Progenitor cell of endocrine pancreas (in vitro differentiated cells): ENCODE measurements around the gene TNF. TPM values are rescaled to one million over a fixed set of nuclear protein-coding genes. Genes with fewer than 3 reads are reported as not detected.

Source experiments
- DNase-seq: peaks from one replicate; pipeline ENCODE4 v3.0.0; 2021; ENCODE audit warnings: low spot score; ENCODE audit not compliant: unreplicated experiment
- H3K27ac Mint-ChIP-seq: 2 replicates; pipeline ENCODE4 v1.8.0; 2021; ENCODE audit warnings: mild to moderate bottlenecking, moderate library complexity, mixed read lengths
- H3K27me3 Mint-ChIP-seq: 2 replicates; pipeline ENCODE4 v1.8.0; 2021; ENCODE audit warnings: mixed read lengths
- H3K36me3 Mint-ChIP-seq: 2 replicates; pipeline ENCODE4 v1.8.0; 2022; ENCODE audit warnings: mixed read lengths; ENCODE audit not compliant: insufficient read depth
- H3K4me1 Mint-ChIP-seq: 2 replicates; pipeline ENCODE4 v1.8.0; 2021; ENCODE audit warnings: low read depth, mixed read lengths
- H3K4me3 Mint-ChIP-seq: 2 replicates; pipeline ENCODE4 v1.8.0; 2021; ENCODE audit warnings: low read depth, mild to moderate bottlenecking, moderate library complexity, mixed read lengths
- H3K9me3 Mint-ChIP-seq: 2 replicates; pipeline ENCODE4 v1.8.0; 2021; ENCODE audit warnings: low read depth, mixed read lengths
- total RNA-seq: library from RNA; stranded (reverse); gene quantifications from 2 replicates; pipeline ENCODE4 v1.2.1, GENCODE V29; 2021
- TF ChIP-seq, protein P1 (sequence below): fragments of 200-600 bp; sonication (generic); IDR thresholded peaks from one replicate; pipeline ENCODE4 v1.5.0; 2021; ENCODE audit warnings: antibody characterized with exemption, mild to moderate bottlenecking; ENCODE audit not compliant: unreplicated experiment

TNF gene
- total RNA-seq, 1 donor from 2014 or later, result not detected

DNA sequence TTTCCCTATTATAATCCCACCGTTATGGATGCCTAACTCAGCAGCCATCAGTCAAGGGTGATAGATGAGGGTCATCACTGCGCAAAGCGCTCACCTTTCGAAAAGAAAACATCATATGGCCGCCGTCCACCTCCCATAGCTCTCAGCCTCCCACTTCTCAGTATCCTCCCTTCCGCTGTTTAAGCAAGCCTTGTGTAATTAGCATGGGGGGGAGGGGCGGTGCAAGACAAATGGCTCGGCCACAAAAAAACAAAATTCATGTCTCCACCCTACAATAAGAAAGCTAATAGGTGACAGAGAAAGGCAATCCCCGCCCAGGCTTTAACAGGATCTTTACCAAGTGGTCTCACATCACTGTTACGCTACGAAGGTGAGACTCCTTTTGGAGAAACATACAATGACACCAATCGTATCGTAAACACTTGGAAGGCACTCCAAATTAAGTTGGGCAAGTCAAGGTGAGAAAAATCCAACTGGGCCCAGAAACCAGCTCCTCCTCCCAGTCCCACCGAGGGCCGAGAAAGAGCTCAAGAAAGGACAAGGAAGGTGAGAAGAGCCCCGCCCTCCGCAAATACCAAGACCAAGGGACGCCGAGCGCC is 34.2 kb upstream of the TNF start:
- peaks cover 32% of the 10 kb centered on the region for H3K4me1 Mint-ChIP-seq
- TF ChIP-seq, protein P1, sequence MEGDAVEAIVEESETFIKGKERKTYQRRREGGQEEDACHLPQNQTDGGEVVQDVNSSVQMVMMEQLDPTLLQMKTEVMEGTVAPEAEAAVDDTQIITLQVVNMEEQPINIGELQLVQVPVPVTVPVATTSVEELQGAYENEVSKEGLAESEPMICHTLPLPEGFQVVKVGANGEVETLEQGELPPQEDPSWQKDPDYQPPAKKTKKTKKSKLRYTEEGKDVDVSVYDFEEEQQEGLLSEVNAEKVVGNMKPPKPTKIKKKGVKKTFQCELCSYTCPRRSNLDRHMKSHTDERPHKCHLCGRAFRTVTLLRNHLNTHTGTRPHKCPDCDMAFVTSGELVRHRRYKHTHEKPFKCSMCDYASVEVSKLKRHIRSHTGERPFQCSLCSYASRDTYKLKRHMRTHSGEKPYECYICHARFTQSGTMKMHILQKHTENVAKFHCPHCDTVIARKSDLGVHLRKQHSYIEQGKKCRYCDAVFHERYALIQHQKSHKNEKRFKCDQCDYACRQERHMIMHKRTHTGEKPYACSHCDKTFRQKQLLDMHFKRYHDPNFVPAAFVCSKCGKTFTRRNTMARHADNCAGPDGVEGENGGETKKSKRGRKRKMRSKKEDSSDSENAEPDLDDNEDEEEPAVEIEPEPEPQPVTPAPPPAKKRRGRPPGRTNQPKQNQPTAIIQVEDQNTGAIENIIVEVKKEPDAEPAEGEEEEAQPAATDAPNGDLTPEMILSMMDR, result no peak

GRCh38 chr6:31541658-31542521 is 33.5 kb upstream of the TNF start, which contains the start of gene DDX39B:
Gene DDX39B (minus strand): TSS chr6:31542003. CDS start chr6:31540532, 1,471 bp downstream.
- Mint-ChIP-seq H3K27me3 (no peaks in the 10 kb centered on the region), H3K9me3 (no peaks in the 10 kb centered on the region), H3K4me1 (peaks cover 35% of the 10 kb centered on the region), H3K27ac (peak within 1 kb of the TSS; percentile 98), H3K4me3 (peak within 1 kb of the TSS; percentile 99), H3K36me3 (peaks cover 30% of the 10 kb centered on the region)
- peak; percentile 84 for DNase-seq
- TF ChIP-seq, protein P1, result no peak

More for the DNA sequence above, 34.2 kb upstream of the TNF start:
- Mint-ChIP-seq H3K9me3 (no peaks in the 10 kb centered on the region), H3K36me3 (peaks cover 36% of the 10 kb centered on the region), H3K27me3 (no peaks in the 10 kb centered on the region), H3K27ac (peak overlapping the region; percentile 98), H3K4me3 (peak overlapping the region; percentile 99)
- DNase-seq, result no peak

DNA sequence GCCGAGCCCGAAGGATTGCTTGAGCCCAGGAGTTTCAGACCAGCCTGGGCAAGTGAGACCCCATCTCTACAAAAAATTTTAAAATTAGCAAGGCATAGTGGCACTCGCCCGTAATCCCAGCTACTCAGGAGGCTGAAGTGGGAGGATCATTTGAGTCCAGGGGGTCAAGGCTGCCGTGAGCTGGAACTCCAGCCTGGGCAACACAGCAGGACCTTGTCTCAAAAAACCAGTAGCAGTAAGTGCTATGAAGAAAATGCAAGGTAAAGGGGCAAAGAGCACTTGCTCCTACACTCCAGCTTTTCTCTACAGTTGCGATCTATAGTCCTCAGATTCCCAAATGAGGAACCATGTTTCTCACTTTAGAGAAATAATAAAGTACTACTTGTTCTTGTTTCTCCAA is 31.7 kb upstream of the TNF start:
- TF ChIP-seq, protein P1, result no peak
- no peak overlapping the region for H3K27ac Mint-ChIP-seq
- H3K27me3 Mint-ChIP-seq, result no peaks in the 10 kb centered on the region
- peaks cover 22% of the 10 kb centered on the region for H3K36me3 Mint-ChIP-seq
- peak overlapping the region; percentile 99 for H3K4me3 Mint-ChIP-seq
- H3K9me3 Mint-ChIP-seq, result no peaks in the 10 kb centered on the region
- DNase-seq, result no peak
- peaks cover 40% of the 10 kb centered on the region for H3K4me1 Mint-ChIP-seq

- peaks cover 31% of the 10 kb centered on the region for H3K4me1 Mint-ChIP-seq
These were observed 30.7 kb upstream of the TNF start for GRCh38 chr6:31544676-31545075.

DNA sequence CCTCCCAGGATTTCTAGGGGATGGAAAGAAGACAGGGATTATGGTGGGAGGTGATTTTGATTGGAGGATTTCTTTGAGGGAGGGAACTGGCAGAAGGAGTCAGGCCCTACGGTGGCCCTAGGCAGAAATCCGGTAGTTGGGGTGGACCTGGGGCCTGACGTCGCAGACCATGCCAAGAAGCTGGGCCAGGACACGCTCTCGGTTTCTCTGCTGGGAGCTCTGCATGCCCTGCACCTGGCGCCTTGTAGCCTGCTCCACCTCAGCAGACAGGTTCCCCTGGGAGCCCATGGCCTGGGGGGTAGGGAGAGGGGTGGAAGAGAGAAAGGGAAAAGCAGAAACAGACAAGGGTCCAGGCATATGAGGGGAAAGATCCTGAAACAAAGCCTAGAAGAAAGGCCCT is 30.1 kb upstream of the TNF start:
- peaks cover 26% of the 10 kb centered on the region for H3K4me1 Mint-ChIP-seq
- no peaks in the 10 kb centered on the region for H3K27me3 Mint-ChIP-seq
- no peak overlapping the region for H3K27ac Mint-ChIP-seq
- no peaks in the 10 kb centered on the region for H3K9me3 Mint-ChIP-seq
- DNase-seq, result no peak
- peaks cover 9% of the 10 kb centered on the region for H3K36me3 Mint-ChIP-seq
- TF ChIP-seq, protein P1, result no peak
- H3K4me3 Mint-ChIP-seq, result no peak overlapping the region

More at GRCh38 chr6:31544676-31545075, 30.7 kb upstream of the TNF start:
- Mint-ChIP-seq H3K9me3 (no peaks in the 10 kb centered on the region), H3K36me3 (peaks cover 14% of the 10 kb centered on the region), H3K27ac (no peak overlapping the region), H3K4me3 (no peak overlapping the region), H3K27me3 (no peaks in the 10 kb centered on the region)
- TF ChIP-seq, protein P1, result no peak
- DNase-seq, result no peak
